HEK293 (cell line): Measurements from ENCODE around the gene ZCCHC14.
A peak's percentile ranks its signal among the peaks of the same experiment; 100 is the strongest.
"Not testable (repeated sequence)": the region's sequence is repeated elsewhere in the genome, so short reads cannot be mapped to it uniquely, and the experiment has no call there.

Experiments
- CTCF ChIA-PET: fragments of 350-600 bp; formaldehyde crosslinking; extraction: SDS; loops from one replicate; lab custom pipeline; 2021; ENCODE audit warnings: antibody characterized with exemption; lab: Yijun Ruan, JAX
- POLR2A ChIA-PET: fragments of 300-600 bp; formaldehyde crosslinking; extraction: SDS; loops from one replicate; lab custom pipeline; 2020; ENCODE audit warnings: antibody characterized with exemption, inconsistent platforms; lab: Yijun Ruan, JAX
- H3K27ac ChIP-seq: fragments of 200-500 bp; sonication (Bioruptor generic); 2 replicates; pipeline ENCODE4 v1.5.1; 2014; ENCODE audit warnings: low read depth, low read length, control low read depth, inconsistent platforms; ENCODE audit errors: extremely low read depth
- H3K36me3 ChIP-seq, 2 experiments: fragments of 200-500 bp in 1 of 2; sonication (Bioruptor generic) in 1 of 2; 1 replicate in 1 of 2; 2 replicates in 1 of 2; pipeline ENCODE4 v1.5.1; 2014 to 2017; ENCODE audit warnings: inconsistent platforms in 2 of 2, low read length in 2 of 2; ENCODE audit not compliant: control insufficient read depth in 2 of 2, insufficient read depth in 1 of 2
- H3K4me1 ChIP-seq: fragments of 200-500 bp; sonication (Bioruptor generic); 2 replicates; pipeline ENCODE4 v1.5.1; 2014; ENCODE audit warnings: mild to moderate bottlenecking, low read length, inconsistent platforms; ENCODE audit not compliant: control insufficient read depth, insufficient read depth
- H3K4me3 ChIP-seq: 2 replicates; pipeline ENCODE4 v1.5.1; 2011; ENCODE audit warnings: low read depth, mild to moderate bottlenecking, control low read depth, low read length, moderate library complexity
- H3K9me3 ChIP-seq: fragments of 200-500 bp; sonication (Bioruptor generic); 2 replicates; pipeline ENCODE4 v1.5.1; 2014; ENCODE audit warnings: low read depth, low read length, inconsistent platforms; ENCODE audit not compliant: control insufficient read depth, insufficient read depth
- ELK4 ChIP-seq: IDR thresholded peaks from 2 replicates; pipeline ENCODE4 v1.6.1; 2011; ENCODE audit warnings: mild to moderate bottlenecking, low read depth, low read length, borderline replicate concordance
- RBAK ChIP-seq: fragments of 450-650 bp; formaldehyde crosslinking; IDR thresholded peaks from 2 replicates; pipeline ENCODE4 v1.5.1; 2016; ENCODE audit warnings: missing biosample characterization, missing genetic modification characterization
- YY2 ChIP-seq: fragments of 450-650 bp; formaldehyde crosslinking; IDR thresholded peaks from 2 replicates; pipeline ENCODE4 v1.5.1; 2016; ENCODE audit warnings: missing biosample characterization, missing genetic modification characterization
- ZFP41 ChIP-seq: fragments of 450-650 bp; formaldehyde crosslinking; IDR thresholded peaks from 2 replicates; pipeline ENCODE4 v1.5.1; 2016; ENCODE audit warnings: missing biosample characterization, missing genetic modification characterization, borderline replicate concordance
- ZNF121 ChIP-seq: fragments of 450-650 bp; formaldehyde crosslinking; IDR thresholded peaks from 2 replicates; pipeline ENCODE4 v1.5.1; 2016; ENCODE audit warnings: missing biosample characterization, missing genetic modification characterization
- ZNF350 ChIP-seq: fragments of 450-650 bp; formaldehyde crosslinking; IDR thresholded peaks from 2 replicates; pipeline ENCODE4 v1.5.0; 2017; ENCODE audit warnings: missing biosample characterization, mild to moderate bottlenecking, missing genetic modification characterization
- TF ChIP-seq, protein P1 (sequence below): fragments of 450-650 bp; formaldehyde crosslinking; IDR thresholded peaks from 2 replicates; pipeline ENCODE4 v1.5.1; 2016; ENCODE audit warnings: missing biosample characterization, missing genetic modification characterization

Gene ZCCHC14

DNA sequence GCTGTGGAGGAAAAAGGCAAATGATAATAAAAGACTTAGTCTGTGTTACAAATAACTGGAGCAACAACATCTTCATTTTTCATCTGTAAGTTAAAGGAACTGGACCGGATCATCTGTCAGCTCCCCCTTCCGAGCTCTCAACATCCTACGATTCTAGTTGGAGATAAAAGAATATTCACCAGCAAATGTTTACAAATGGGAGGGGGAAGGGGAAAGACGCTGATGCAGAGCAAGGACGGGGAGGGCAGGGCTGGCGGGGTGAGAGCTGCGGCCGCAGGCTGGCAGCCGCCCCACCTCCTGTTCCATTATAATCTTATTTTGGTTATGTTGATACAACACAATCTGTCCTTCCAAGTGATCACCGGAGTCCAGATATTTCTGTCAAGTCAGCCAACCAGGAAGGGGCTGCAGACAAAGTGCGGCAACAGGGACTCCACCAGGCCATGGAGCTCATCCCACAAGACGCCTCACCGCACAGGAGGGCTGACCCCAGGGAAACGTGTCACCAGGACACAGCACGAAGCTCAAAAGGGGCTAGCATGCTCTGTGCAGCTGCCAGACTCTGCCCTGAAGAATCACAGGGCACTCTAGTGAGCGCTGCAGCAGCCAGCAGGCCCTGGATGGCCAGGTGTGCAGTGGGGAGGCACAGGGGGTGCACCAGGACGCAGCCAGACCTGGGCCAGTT lies 128.9 kb downstream of the ZCCHC14 start (continued):
- TF ChIP-seq, protein P1, sequence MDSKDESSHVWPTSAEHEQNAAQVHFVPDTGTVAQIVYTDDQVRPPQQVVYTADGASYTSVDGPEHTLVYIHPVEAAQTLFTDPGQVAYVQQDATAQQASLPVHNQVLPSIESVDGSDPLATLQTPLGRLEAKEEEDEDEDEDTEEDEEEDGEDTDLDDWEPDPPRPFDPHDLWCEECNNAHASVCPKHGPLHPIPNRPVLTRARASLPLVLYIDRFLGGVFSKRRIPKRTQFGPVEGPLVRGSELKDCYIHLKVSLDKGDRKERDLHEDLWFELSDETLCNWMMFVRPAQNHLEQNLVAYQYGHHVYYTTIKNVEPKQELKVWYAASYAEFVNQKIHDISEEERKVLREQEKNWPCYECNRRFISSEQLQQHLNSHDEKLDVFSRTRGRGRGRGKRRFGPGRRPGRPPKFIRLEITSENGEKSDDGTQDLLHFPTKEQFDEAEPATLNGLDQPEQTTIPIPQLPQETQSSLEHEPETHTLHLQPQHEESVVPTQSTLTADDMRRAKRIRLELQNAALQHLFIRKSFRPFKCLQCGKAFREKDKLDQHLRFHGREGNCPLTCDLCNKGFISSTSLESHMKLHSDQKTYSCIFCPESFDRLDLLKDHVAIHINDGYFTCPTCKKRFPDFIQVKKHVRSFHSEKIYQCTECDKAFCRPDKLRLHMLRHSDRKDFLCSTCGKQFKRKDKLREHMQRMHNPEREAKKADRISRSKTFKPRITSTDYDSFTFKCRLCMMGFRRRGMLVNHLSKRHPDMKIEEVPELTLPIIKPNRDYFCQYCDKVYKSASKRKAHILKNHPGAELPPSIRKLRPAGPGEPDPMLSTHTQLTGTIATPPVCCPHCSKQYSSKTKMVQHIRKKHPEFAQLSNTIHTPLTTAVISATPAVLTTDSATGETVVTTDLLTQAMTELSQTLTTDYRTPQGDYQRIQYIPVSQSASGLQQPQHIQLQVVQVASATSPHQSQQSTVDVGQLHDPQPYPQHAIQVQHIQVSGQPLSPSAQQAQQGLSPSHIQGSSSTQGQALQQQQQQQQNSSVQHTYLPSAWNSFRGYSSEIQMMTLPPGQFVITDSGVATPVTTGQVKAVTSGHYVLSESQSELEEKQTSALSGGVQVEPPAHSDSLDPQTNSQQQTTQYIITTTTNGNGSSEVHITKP (tag by site-specific recombination) = no peak
- no peak for TF ChIP-seq YY2

DNA sequence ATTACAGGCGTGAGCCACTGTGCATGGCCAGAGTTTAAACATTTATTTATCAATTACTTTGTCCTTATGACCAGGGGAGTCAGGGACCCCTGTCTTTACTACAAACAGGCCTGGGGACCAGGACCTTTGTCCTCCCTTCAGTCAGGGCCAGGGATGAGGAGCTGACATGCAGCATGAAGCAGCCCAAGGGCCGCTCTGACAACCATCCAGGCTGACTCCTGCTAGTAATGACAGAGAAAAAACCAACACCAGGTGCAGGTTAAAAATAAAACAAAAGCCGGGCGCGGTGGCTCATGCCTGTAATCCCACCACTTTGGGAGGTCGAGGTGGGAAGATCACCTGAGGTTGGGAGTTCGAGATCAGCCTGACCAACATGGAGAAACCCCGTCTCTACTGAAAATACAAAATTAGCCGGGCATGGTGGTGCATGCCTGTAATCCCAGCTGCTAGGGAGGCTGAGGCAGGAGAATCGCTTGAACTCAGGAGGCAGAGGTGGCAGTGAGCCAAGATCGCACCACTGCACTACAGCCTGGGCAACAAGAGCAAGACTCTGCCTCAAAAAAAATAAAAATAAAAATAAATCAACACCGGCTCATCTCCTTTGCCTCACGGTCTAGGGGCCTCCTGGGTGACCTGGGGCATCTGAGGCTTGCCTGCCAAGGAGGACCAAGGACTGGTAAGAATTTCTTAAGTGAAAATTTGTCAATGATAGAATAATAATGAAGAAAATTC lies 129.8 kb downstream of the ZCCHC14 start:
- H3K27ac ChIP-seq, H3K4me1 ChIP-seq, H3K9me3 ChIP-seq, POLR2A ChIA-PET, H3K4me3 ChIP-seq: not testable (repeated sequence)
- H3K36me3 ChIP-seq = peaks cover 0 to 44% of the 10 kb centered on the region in 2 experiments; a peak in 1 of 3 replicates
- CTCF ChIA-PET = interaction anchor here (0.7 kb wide), 1 partner anchor 300 kb away, joined by 3 read pairs; no protein-coding TSS in a partner anchor

DNA sequence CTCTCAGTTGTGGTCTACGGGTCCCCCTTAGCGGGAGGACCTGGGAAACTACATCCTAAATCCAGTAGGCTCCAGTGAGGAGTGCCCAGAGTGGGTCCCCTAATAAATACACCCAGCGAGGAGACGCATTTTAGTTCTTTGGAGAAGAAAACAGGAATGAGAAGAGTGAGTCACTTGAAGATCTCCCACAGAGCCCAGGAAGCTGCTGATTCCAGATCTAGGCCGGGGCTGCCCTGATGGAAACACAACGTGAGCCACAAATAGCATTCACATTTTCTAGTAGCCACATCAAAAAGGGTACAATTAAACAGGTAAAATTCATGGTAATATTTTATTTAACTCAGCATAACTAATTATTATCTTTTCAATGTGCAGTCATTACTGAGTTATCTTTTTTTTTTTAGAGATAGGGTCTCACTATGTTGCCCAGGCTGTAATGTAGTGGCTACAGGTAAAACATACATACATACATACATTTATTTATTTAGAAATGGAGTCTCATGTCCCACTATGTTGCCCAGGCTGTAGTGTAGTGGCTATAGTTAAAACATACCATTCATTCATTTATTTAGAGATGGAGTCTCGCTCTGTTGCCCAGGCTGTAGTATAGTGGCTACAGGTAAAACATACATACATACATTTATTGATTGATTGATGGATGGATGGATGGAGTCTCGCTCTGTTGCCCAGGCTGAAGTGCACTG lies 130.8 kb downstream of the ZCCHC14 start:
- ChIA-PET CTCF (no interaction called here), POLR2A (no interaction called here)
- no peak overlapping the region for H3K27ac ChIP-seq
- H3K4me1 ChIP-seq = peaks cover 8% of the 10 kb centered on the region; the same call in 1 of the 2 replicates
- H3K4me3 ChIP-seq = no peak overlapping the region
- no peaks in the 10 kb centered on the region for H3K9me3 ChIP-seq
- TF ChIP-seq ELK4 (no peak), ZNF121 (tag by site-specific recombination) (peak; percentile 85)
- peaks cover 0 to 49% of the 10 kb centered on the region in 2 experiments; a peak in 1 of 3 replicates for H3K36me3 ChIP-seq

DNA sequence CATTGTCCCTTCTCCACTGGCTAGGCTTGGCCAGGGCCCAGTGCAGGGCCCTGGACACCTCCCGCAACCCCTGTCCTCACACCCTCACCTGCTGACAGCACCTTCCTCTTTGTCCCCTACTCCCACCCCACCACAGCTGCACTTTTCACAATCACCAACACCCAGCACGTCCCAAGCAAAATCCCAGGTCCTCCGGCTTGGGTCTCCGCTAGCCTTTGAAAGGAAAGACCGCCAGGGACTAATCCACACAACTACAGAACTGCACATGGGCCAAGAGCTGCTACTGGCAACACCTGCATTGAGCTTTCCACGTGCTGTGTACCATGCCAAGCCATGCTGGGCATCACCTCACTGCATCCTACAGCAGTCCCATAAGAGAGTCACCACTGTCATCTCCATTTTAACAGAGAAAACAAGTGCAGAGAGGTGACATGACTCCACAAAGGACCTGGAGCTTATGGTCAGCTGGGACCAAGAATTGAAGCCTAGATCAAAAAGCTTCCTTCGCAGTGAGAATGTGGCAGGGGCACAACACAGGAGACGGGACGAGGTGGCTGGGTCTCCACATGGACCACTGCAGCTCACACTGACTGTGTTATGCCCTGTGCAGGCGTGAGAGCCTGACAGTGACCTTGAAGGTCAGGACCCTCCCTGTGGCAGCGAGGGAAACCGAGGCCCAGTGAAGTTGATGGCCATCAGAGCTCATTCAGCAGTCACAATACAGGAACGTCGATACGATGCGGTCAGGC lies 131.8 kb downstream of the ZCCHC14 start:
- Histone ChIP-seq H3K27ac (no peak overlapping the region), H3K4me1 (peaks cover 8% of the 10 kb centered on the region; the same call in 1 of the 2 replicates), H3K4me3 (no peak overlapping the region), H3K36me3 (peaks cover 0 to 57% of the 10 kb centered on the region in 2 experiments; a peak in 1 of 3 replicates), H3K9me3 (no peaks in the 10 kb centered on the region)
- ChIA-PET POLR2A (interaction anchor here (0.6 kb wide), 1 partner anchor 525 kb away, joined by 3 read pairs; no protein-coding TSS in a partner anchor), CTCF (interaction anchor here (0.6 kb wide), 1 partner anchor 35 kb away, joined by 3 read pairs; no protein-coding TSS in a partner anchor)
- no peak for TF ChIP-seq RBAK (tag by site-specific recombination)
- TF ChIP-seq ZFP41 (tag by site-specific recombination) = no peak
- no peak for TF ChIP-seq ZNF350
